ENCODE measurements around the gene SLC10A4. TPM values are rescaled to one million over a fixed set of nuclear protein-coding genes. Genes with fewer than 3 reads are reported as not detected.

Gene SLC10A4
- total RNA-seq, 2 donors from 2014 or later, result 0.39 TPM; not detected in 1

DNA sequence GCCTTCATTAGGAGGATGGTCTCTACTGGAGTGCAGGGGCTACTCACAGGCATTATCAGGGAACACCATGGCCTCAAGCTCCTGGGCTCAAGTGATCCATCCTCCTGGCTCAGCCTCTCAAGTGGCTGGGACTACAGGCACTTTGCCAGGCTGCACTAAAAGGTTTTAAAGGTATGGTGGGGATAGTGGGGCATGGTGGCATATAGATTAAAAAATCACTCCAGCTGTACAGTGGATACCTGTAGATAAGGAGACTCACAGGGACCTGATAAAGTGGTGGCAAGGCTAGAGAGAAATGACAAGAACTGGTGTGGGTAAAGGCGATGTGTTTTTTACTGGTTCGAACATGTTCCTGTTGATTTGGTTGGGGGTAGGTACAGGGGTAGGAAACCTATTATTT is 12.8 kb downstream of the SLC10A4 start:
- no peak overlapping the region for H3K27ac Mint-ChIP-seq
- peaks cover 2 to 6% of the 10 kb centered on the region in 2 donors for H3K4me1 Mint-ChIP-seq (ENCODE audit: low read depth in 2 of 2)
- H3K36me3 Mint-ChIP-seq, result peaks cover 8% of the 10 kb centered on the region
- DNase-seq (ENCODE audit: low spot score) (no peak), ATAC-seq (no peak)
- peaks cover 0 to 7% of the 10 kb centered on the region in 2 donors for H3K27me3 Mint-ChIP-seq
- no peaks in the 10 kb centered on the region for H3K9me3 Mint-ChIP-seq
- no peak overlapping the region for H3K4me3 Mint-ChIP-seq

DNA sequence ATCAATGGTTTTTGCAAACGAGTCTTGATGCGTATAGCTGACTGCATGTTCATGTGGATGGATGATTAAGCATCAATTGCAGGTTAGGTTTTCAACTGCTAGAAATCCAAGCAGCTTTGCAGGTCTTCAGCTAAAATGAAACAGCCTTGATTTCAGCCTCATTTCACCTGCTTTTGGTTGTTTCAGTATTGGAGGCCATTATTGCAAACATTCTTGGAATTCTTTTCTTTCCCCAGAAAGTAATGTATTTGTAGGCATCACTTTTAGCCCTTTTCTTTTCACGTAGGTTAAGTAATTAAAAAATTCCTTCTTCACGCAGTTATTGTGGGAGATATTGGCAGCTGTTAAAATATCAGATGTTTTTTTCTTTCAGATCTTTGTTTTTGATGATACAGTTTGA is 15.8 kb downstream of the SLC10A4 start:
- H3K36me3 Mint-ChIP-seq, result peaks cover 13% of the 10 kb centered on the region
- peaks cover 2 to 6% of the 10 kb centered on the region in 2 donors for H3K4me1 Mint-ChIP-seq (ENCODE audit: low read depth in 2 of 2)

DNA sequence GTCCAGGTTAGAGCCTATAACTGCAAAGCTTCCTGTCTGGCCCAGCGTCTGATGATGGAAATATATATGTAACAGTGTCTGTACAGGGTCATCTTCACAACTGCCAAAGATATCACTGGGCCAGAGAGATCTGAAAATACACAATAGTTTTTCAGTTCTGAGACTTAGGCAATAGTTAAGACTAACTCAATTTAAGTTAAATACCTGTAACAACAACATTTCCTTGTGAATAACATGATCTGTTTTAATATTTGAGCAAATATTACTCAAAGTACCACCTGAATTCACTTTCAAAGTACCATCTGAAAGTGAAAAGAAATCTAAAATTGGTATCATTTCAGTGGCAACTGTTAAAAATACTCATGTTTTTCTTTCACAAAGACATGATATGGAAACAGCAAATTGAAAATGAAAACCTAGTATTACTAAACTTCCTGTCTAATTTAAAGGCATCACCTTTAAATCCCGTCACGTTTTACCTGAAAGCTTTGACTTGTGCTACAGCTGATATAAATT is 16.5 kb downstream of the SLC10A4 start:
- DNase-seq (ENCODE audit: low spot score), result no peak
- ATAC-seq, result no peak
- Mint-ChIP-seq H3K4me3 (no peak overlapping the region), H3K36me3 (peaks cover 13% of the 10 kb centered on the region), H3K27ac (no peak overlapping the region), H3K27me3 (no peaks in the 10 kb centered on the region), H3K9me3 (no peaks in the 10 kb centered on the region), H3K4me1 (ENCODE audit: low read depth in 2 of 2) (peaks cover 2 to 6% of the 10 kb centered on the region in 2 donors)

More for the DNA sequence above, 15.8 kb downstream of the SLC10A4 start:
- Mint-ChIP-seq H3K4me3 (no peak overlapping the region), H3K27ac (no peak overlapping the region), H3K9me3 (no peaks in the 10 kb centered on the region), H3K27me3 (no peaks in the 10 kb centered on the region)
- no peak for DNase-seq (ENCODE audit: low spot score)
- ATAC-seq, result no peak

DNA sequence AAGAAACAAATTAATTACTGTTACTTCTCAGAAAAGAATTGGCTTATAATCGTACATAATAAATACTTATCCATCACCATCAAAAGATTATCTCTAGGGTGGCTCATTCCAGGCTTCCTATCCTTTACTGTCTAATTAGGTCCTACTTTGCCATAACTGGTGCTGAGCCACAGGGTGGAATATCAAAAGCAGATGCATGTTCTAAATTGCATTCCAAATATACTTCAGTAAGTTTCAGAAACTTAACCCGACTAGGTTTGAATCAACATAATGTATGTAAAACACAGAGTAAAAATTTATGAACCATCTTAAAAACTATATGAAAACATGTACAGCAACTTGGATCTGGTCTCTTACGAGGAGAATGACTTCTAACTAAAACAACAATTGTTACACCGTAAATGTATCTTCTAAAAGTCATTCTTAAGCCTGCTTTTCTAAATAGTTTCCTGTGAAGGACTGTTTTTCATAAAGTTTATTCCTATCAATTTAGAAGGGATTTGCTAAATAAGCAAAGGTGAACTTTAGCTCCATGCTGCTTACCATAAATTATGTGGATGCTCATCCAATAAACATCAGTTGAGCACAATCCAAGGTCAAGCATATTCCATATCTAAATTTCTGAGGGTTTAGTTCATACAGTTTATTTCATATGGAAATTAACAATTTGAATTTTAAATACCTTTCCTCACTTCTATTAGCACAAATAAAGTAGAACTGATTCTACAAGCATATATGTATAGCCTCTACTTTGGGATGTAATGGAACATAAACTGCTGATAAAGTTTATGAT is 20.3 kb downstream of the SLC10A4 start:
- Mint-ChIP-seq H3K4me3 (no peak overlapping the region), H3K9me3 (no peaks in the 10 kb centered on the region), H3K4me1 (ENCODE audit: low read depth in 2 of 2) (peaks cover 2 to 6% of the 10 kb centered on the region in 2 donors), H3K27ac (no peak overlapping the region), H3K27me3 (no peaks in the 10 kb centered on the region), H3K36me3 (peaks cover 19% of the 10 kb centered on the region)
- no peak for DNase-seq (ENCODE audit: low spot score)
- ATAC-seq, result no peak

DNA sequence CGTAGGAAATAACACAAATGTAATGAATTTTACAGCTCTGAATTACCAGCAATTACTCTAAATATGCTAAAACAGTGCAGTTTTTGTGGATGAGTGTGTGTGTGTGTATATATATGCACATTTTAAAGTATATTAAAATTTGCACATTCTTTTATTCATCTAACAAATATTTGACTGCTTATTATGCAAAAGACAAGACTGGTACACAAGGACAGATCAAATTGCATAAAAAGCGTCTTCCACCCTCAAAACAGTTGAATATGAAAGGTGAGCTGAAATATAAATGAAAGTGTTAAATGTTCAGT is 20.8 kb downstream of the SLC10A4 start:
- Mint-ChIP-seq H3K4me1 (ENCODE audit: low read depth in 2 of 2) (peaks cover 2 to 6% of the 10 kb centered on the region in 2 donors), H3K4me3 (no peak overlapping the region), H3K36me3 (peaks cover 16% of the 10 kb centered on the region), H3K9me3 (no peaks in the 10 kb centered on the region), H3K27ac (no peak overlapping the region), H3K27me3 (no peaks in the 10 kb centered on the region)
- DNase-seq (ENCODE audit: low spot score), result no peak
- ATAC-seq, result no peak

DNA sequence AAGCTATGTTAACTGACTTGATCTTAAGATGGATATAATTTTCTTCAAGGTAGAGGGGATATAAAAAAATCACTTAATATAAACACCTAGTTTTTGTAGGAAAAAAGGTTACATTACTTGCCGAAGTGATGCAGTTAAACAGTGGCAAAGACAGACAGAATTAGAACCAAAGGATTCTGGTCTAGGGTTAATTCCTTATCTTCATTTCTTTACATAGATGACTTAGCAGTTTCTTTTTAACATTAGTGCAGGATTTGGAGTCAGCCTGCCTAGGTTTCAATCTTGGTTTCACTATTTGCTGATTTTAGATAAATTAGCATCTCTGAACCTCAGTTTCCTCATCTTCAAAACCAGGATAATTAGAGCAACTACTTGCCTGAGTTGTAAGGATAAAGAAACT is 21.2 kb downstream of the SLC10A4 start:
- no peak for DNase-seq (ENCODE audit: low spot score)
- no peak for ATAC-seq
- H3K27ac Mint-ChIP-seq, result no peak overlapping the region
- H3K4me3 Mint-ChIP-seq, result no peak overlapping the region
- no peaks in the 10 kb centered on the region for H3K9me3 Mint-ChIP-seq
- peaks cover 2 to 3% of the 10 kb centered on the region in 2 donors for H3K4me1 Mint-ChIP-seq (ENCODE audit: low read depth in 2 of 2)
- peaks cover 12% of the 10 kb centered on the region for H3K36me3 Mint-ChIP-seq
- no peaks in the 10 kb centered on the region for H3K27me3 Mint-ChIP-seq

DNA sequence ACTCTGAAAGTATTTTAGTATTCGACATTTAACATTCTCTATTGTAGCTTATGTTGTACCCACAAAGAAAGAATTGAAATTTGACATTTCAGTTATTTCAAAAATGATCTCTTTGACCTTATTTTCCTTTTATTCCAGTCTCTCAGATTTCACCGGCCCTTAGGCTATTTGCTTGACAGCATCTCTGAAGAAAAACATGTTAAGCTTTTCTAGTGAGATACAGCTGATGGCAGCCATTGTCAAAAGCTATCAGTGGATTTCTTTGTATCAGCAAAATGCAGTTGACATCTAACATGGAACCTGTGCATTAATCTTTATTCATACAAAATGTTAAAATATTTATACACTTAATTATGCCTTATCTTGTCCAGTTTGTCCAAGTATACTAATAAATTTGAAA is 23.6 kb downstream of the SLC10A4 start:
- no peaks in the 10 kb centered on the region for H3K27me3 Mint-ChIP-seq
- H3K4me1 Mint-ChIP-seq (ENCODE audit: low read depth in 2 of 2), result no peaks in the 10 kb centered on the region
- DNase-seq (ENCODE audit: low spot score), result no peak
- no peak overlapping the region for H3K27ac Mint-ChIP-seq
- no peak for ATAC-seq
- peaks cover 14% of the 10 kb centered on the region for H3K36me3 Mint-ChIP-seq
- H3K4me3 Mint-ChIP-seq, result no peak overlapping the region
- no peaks in the 10 kb centered on the region for H3K9me3 Mint-ChIP-seq

DNA sequence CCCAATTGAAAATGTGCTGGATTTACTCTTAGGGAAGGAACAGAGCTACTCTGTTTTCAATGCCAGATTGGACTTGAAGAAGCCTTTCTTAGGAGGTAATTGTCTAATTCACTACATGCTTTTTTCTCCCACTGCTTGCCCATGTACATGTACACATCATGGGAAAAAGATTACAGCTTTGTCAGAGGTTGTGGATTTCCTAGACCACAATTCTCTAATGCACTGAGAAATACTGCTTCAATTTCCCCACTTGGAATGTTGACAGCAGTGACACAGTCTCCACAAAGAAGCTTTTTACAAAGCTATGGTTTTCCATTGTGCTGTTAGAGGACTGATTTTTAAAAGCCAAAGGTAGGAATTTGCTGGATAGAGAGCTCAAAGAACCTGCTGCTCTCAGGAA is 26.4 kb downstream of the SLC10A4 start:
- no peak overlapping the region for H3K27ac Mint-ChIP-seq
- ATAC-seq (no peak), DNase-seq (ENCODE audit: low spot score) (no peak)
- no peaks in the 10 kb centered on the region for H3K4me1 Mint-ChIP-seq (ENCODE audit: low read depth in 2 of 2)
- H3K27me3 Mint-ChIP-seq, result no peaks in the 10 kb centered on the region
- no peaks in the 10 kb centered on the region for H3K9me3 Mint-ChIP-seq
- no peak overlapping the region for H3K4me3 Mint-ChIP-seq
- peaks cover 27% of the 10 kb centered on the region for H3K36me3 Mint-ChIP-seq

DNA sequence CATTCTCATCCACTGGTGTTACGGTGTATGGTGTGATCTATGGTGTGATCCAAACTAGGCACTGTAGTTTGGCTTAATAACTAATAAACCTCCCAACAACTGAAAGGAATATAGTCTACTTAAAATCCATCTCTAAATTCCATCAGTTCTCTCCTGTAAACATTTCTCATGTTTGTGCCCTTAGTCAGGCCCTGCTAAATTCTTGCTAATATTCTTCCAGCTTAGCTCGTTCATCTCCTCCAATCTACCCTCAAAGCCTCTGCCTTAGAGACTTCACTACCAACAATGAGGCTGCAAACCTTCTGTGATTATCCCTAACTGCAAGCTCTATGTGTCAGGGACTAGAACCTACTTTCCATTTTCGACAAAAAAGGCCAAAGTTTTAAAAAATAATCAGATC is 35.0 kb downstream of the SLC10A4 start:
- no peaks in the 10 kb centered on the region for H3K27me3 Mint-ChIP-seq
- H3K36me3 Mint-ChIP-seq, result peaks cover 38% of the 10 kb centered on the region
- no peaks in the 10 kb centered on the region for H3K4me1 Mint-ChIP-seq (ENCODE audit: low read depth in 2 of 2)
- no peak for ATAC-seq
- H3K9me3 Mint-ChIP-seq, result no peaks in the 10 kb centered on the region
- H3K4me3 Mint-ChIP-seq, result no peak overlapping the region
- H3K27ac Mint-ChIP-seq, result no peak overlapping the region
- no peak for DNase-seq (ENCODE audit: low spot score)

DNA sequence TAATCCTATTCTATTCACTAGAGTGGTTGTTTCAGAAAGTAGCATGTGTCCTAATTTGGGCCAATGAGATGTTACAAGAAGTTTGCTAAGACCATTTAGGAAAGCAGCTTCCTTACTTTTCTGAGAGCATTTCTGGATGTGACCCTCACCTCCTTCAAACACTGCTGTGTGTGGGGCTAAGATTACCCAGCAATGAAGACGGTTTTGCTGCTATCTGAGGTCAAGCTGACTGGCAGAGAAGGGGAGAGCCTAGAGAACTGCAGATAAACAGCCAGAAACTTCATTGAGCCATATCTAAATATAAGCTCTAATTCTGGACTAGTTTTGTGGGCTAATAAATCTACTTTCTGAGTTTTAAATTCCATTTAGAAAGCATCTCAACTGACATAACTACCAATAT is 43.3 kb downstream of the SLC10A4 start:
- no peaks in the 10 kb centered on the region for H3K9me3 Mint-ChIP-seq
- ATAC-seq, result no peak
- no peaks in the 10 kb centered on the region for H3K4me1 Mint-ChIP-seq (ENCODE audit: low read depth in 2 of 2)
- H3K27ac Mint-ChIP-seq, result no peak overlapping the region
- no peak for DNase-seq (ENCODE audit: low spot score)
- H3K36me3 Mint-ChIP-seq, result peaks cover 46% of the 10 kb centered on the region
- no peaks in the 10 kb centered on the region for H3K27me3 Mint-ChIP-seq
- H3K4me3 Mint-ChIP-seq, result no peak overlapping the region

DNA sequence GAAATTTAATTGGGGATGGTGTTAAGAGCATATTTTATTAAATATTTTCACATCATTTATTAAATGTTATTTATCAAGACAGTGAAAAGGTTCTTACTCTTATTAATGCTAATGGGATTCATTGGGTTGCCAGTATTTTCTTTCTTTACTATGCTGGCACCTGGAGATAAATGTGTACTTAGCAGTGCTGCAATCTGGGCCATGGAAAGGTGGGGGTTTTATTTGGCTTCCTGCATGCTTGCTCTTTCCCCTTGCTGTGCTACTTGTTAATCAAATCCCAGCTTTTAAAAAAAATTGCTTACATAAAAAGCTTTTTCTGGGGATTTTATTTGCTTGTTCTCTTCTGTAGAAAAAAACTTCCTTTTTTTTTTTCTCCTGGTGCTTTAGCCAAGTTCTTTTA is 55.2 kb downstream of the SLC10A4 start:
- Mint-ChIP-seq H3K27ac (no peak overlapping the region), H3K9me3 (no peaks in the 10 kb centered on the region), H3K36me3 (peaks cover 17% of the 10 kb centered on the region), H3K4me3 (no peak overlapping the region), H3K27me3 (no peaks in the 10 kb centered on the region), H3K4me1 (ENCODE audit: low read depth in 2 of 2) (no peaks in the 10 kb centered on the region)
- DNase-seq (ENCODE audit: low spot score) (no peak), ATAC-seq (no peak)

Other genes starting within 250 kb of the SLC10A4 start
- gene TEC, start 213.5 kb upstream of the SLC10A4 start, total RNA-seq, result 1 to 10 TPM; 2.0 to 3.1 TPM
- 10 to 100 TPM; 42.4 to 89.3 TPM for gene SLAIN2, start 141.8 kb upstream of the SLC10A4 start, total RNA-seq
- gene ZAR1, start 6.9 kb downstream of the SLC10A4 start, total RNA-seq, result not detected